Measurements from ENCODE around the gene CHMP2B. TPM values are rescaled to one million over a fixed set of nuclear protein-coding genes. Genes with fewer than 3 reads are reported as not detected.

The CHMP2B gene
- polyA plus RNA-seq, 1 donor from 2014 or later = 59.3 TPM

- Histone ChIP-seq H3F3A (ENCODE audit: insufficient read depth, low read length, poor library complexity, severe bottlenecking) (no peaks in the 10 kb centered on the region), H3K9me3 (ENCODE audit: low read length) (no peaks in the 10 kb centered on the region), H4K20me1 (ENCODE audit: insufficient read depth) (no peaks in the 10 kb centered on the region)
Measured at GRCh38 chr3:87206635-87207034, 20.5 kb upstream of the CHMP2B start.

GRCh38 chr3:87207460-87207859 is 19.6 kb upstream of the CHMP2B start:
- no peaks in the 10 kb centered on the region for H3K79me2 ChIP-seq (replicated peaks; ENCODE audit: insufficient read depth, low read length)
- no peaks in the 10 kb centered on the region for H3K27me3 ChIP-seq (ENCODE audit: insufficient read depth, low read depth, low read length)
- no peaks in the 10 kb centered on the region for H3K36me3 ChIP-seq (ENCODE audit: insufficient read depth, low read length)
- no peaks in the 10 kb centered on the region for H4K20me1 ChIP-seq (ENCODE audit: insufficient read depth)
- H3K9ac ChIP-seq (ENCODE audit: low read length) = no peak overlapping the region
- no peaks in the 10 kb centered on the region for H3F3A ChIP-seq (ENCODE audit: insufficient read depth, low read length, poor library complexity, severe bottlenecking)
- no peak for TF ChIP-seq TAF1 (IDR thresholded peaks at IDR 0.05; ENCODE audit: low read depth)
- no peak for TF ChIP-seq REST (IDR thresholded peaks at IDR 0.05; ENCODE audit: borderline replicate concordance)
- no peak for TF ChIP-seq EZH2 (IDR thresholded peaks at IDR 0.05; ENCODE audit: borderline replicate concordance, insufficient read depth, low read length, poor library complexity, severe bottlenecking)
- no peak for TF ChIP-seq EP300 (conservative IDR thresholded peaks at IDR 0.05; ENCODE audit: poor library complexity, severe bottlenecking)
- TF ChIP-seq SMC3 (conservative IDR thresholded peaks at IDR 0.05; ENCODE audit: poor library complexity) = no peak
- no peak for TF ChIP-seq CTCF (IDR thresholded peaks at IDR 0.05; ENCODE audit: poor library complexity, severe bottlenecking)
- no peak for TF ChIP-seq POLR2AphosphoS5 (IDR thresholded peaks at IDR 0.05)
- no peak for TF ChIP-seq RAD21 (conservative IDR thresholded peaks at IDR 0.05)
- TF ChIP-seq MXI1 (conservative IDR thresholded peaks at IDR 0.05; ENCODE audit: poor library complexity, severe bottlenecking) = no peak
- H3K4me2 ChIP-seq (ENCODE audit: low read length) = no peak overlapping the region
- H3K9me2 ChIP-seq (ENCODE audit: insufficient read depth, low read length) = no peaks in the 10 kb centered on the region
- no peaks in the 10 kb centered on the region for H3K9me3 ChIP-seq (ENCODE audit: low read length)
- H3K4me3 ChIP-seq (ENCODE audit: low read length) = no peak overlapping the region
- H3K27ac ChIP-seq (ENCODE audit: low read length) = peak overlapping the region; percentile 81
- no peak overlapping the region for H2AFZ ChIP-seq (ENCODE audit: low read depth, low read length)

More at GRCh38 chr3:87206635-87207034, 20.5 kb upstream of the CHMP2B start:
- Histone ChIP-seq H3K36me3 (ENCODE audit: insufficient read depth, low read length) (no peaks in the 10 kb centered on the region), H2AFZ (ENCODE audit: low read depth, low read length) (no peak overlapping the region), H3K9me2 (ENCODE audit: insufficient read depth, low read length) (no peaks in the 10 kb centered on the region), H3K4me2 (ENCODE audit: low read length) (no peak overlapping the region), H3K4me3 (ENCODE audit: low read length) (no peak overlapping the region), H3K9ac (ENCODE audit: low read length) (peak overlapping the region; percentile 11), H3K79me2 (replicated peaks; ENCODE audit: insufficient read depth, low read length) (no peaks in the 10 kb centered on the region), H3K27ac (ENCODE audit: low read length) (peak overlapping the region; percentile 81), H3K27me3 (ENCODE audit: insufficient read depth, low read depth, low read length) (no peaks in the 10 kb centered on the region)
- TF ChIP-seq EZH2 (IDR thresholded peaks at IDR 0.05; ENCODE audit: borderline replicate concordance, insufficient read depth, low read length, poor library complexity, severe bottlenecking) (no peak), EP300 (conservative IDR thresholded peaks at IDR 0.05; ENCODE audit: poor library complexity, severe bottlenecking) (peak; percentile 11)
